H1 (cell line): ENCODE results near the gene TUBA3D.
"Not testable (repeated sequence)": the region's sequence is repeated elsewhere in the genome, so short reads cannot be mapped to it uniquely, and the experiment has no call there.

Experiments
- BRCA1 ChIP-seq: IDR thresholded peaks from 2 replicates; pipeline ENCODE4 v1.6.1; 2012; ENCODE audit warnings: low read depth, low read length, improper control_type of control experiment
- EP300 ChIP-seq, 2 experiments: IDR thresholded peaks; 1 replicate in 1 of 2; 2 replicates in 1 of 2; pipeline ENCODE4 v1.6.1; 2011 to 2012; ENCODE audit warnings: low read depth in 2 of 2, low read length in 2 of 2, mild to moderate bottlenecking in 2 of 2, borderline replicate concordance in 1 of 2, inconsistent platforms in 1 of 2, moderate library complexity in 1 of 2
- EZH2 ChIP-seq: fragments of 200-600 bp; sonication (generic); IDR thresholded peaks from 2 replicates; pipeline ENCODE4 v1.7.1; 2012; ENCODE audit warnings: low read depth, mild to moderate bottlenecking, moderate library complexity, low read length, inconsistent platforms; ENCODE audit not compliant: severe bottlenecking
- KDM1A ChIP-seq: fragments of 200-600, 300-600 bp; sonication (generic); IDR thresholded peaks from 2 replicates; pipeline ENCODE4 v1.7.1; 2016; ENCODE audit warnings: mild to moderate bottlenecking, low read length, borderline replicate concordance
- MAFK ChIP-seq: IDR thresholded peaks from 2 replicates; pipeline ENCODE4 v1.6.1; 2012; ENCODE audit warnings: low read depth, mild to moderate bottlenecking, improper control_type of control experiment, low read length
- PHF8 ChIP-seq: fragments of 200-600 bp; sonication (generic); conservative IDR thresholded peaks from 2 replicates; pipeline ENCODE4 v1.7.1; 2012; ENCODE audit warnings: low read depth, mild to moderate bottlenecking, inconsistent platforms, low read length, moderate library complexity
- POLR2A ChIP-seq, 2 experiments: IDR thresholded peaks; 1 replicate in 1 of 2; 2 replicates in 1 of 2; pipeline ENCODE4 v1.6.1; 2011; ENCODE audit warnings: low read depth in 2 of 2, low read length in 2 of 2, mild to moderate bottlenecking in 2 of 2; ENCODE audit errors: control extremely low read depth in 1 of 2
- USF2 ChIP-seq: IDR thresholded peaks from 2 replicates; pipeline ENCODE4 v1.6.1; 2011; ENCODE audit warnings: low read length, improper control_type of control experiment
- ZNF274 ChIP-seq: IDR thresholded peaks from 2 replicates; pipeline ENCODE4 v1.7.0; 2012; ENCODE audit warnings: low read length, borderline replicate concordance; ENCODE audit errors: extremely low read depth
- TF ChIP-seq, protein P1 (sequence below), 3 experiments: IDR thresholded peaks; 1 replicate in 2 of 3; 2 replicates in 1 of 3; pipeline versions ENCODE4 v1.5.1 to v1.6.1; 2011; ENCODE audit warnings: low read length in 3 of 3, mild to moderate bottlenecking in 3 of 3, inconsistent platforms in 2 of 3, low read depth in 1 of 3, moderate library complexity in 1 of 3; ENCODE audit not compliant: insufficient read depth in 1 of 3; ENCODE audit errors: control extremely low read depth in 1 of 3
- TF ChIP-seq, protein P2 (sequence below): IDR thresholded peaks from 2 replicates; pipeline ENCODE4 v1.6.1; 2012; ENCODE audit warnings: low read length, inconsistent platforms

- TF ChIP-seq USF2; MAFK; PHF8; BRCA1; EZH2; POLR2A (IDR thresholded peaks at IDR 0.05; ENCODE audit: control extremely low read depth in 1 of 2, low read depth in 2 of 2, low read length in 2 of 2); KDM1A; ZNF274; EP300 (IDR thresholded peaks at IDR 0.05; ENCODE audit: borderline replicate concordance in 1 of 2, low read depth in 2 of 2, low read length in 2 of 2): not testable (repeated sequence)
- TF ChIP-seq, protein P1, sequence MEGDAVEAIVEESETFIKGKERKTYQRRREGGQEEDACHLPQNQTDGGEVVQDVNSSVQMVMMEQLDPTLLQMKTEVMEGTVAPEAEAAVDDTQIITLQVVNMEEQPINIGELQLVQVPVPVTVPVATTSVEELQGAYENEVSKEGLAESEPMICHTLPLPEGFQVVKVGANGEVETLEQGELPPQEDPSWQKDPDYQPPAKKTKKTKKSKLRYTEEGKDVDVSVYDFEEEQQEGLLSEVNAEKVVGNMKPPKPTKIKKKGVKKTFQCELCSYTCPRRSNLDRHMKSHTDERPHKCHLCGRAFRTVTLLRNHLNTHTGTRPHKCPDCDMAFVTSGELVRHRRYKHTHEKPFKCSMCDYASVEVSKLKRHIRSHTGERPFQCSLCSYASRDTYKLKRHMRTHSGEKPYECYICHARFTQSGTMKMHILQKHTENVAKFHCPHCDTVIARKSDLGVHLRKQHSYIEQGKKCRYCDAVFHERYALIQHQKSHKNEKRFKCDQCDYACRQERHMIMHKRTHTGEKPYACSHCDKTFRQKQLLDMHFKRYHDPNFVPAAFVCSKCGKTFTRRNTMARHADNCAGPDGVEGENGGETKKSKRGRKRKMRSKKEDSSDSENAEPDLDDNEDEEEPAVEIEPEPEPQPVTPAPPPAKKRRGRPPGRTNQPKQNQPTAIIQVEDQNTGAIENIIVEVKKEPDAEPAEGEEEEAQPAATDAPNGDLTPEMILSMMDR (IDR thresholded peaks at IDR 0.05; ENCODE audit: control extremely low read depth in 1 of 3, insufficient read depth in 1 of 3, low read depth in 1 of 3, low read length in 3 of 3), result not testable (repeated sequence)
- TF ChIP-seq, protein P2, sequence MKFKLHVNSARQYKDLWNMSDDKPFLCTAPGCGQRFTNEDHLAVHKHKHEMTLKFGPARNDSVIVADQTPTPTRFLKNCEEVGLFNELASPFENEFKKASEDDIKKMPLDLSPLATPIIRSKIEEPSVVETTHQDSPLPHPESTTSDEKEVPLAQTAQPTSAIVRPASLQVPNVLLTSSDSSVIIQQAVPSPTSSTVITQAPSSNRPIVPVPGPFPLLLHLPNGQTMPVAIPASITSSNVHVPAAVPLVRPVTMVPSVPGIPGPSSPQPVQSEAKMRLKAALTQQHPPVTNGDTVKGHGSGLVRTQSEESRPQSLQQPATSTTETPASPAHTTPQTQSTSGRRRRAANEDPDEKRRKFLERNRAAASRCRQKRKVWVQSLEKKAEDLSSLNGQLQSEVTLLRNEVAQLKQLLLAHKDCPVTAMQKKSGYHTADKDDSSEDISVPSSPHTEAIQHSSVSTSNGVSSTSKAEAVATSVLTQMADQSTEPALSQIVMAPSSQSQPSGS, result not testable (repeated sequence)
These were observed 24.5 kb upstream of the TUBA3D start for GRCh38 chr2:131451265-131451949.
